Activated CD4-positive, alpha-beta T cell treated with anti-CD3 and anti-CD28 coated beads for 36 hours (primary cell): ENCODE measurements around the gene HOXB9. TPM values are rescaled to one million over a fixed set of nuclear protein-coding genes. Genes with fewer than 3 reads are reported as not detected.

ENCODE experiments used
- ATAC-seq: fragments of 200-7000 bp; cut with Tn5 transposase; one replicate; pipeline ENCODE4 v1.10.0; 2021; ENCODE audit warnings: mild to moderate bottlenecking, moderate library complexity
- CTCF ChIA-PET: fragments of 350-600 bp; sonication (Branson Sonifier 250); formaldehyde crosslinking; loops from one replicate; lab custom pipeline; 2021; ENCODE audit warnings: antibody characterized with exemption; lab: Charles Lee
- POLR2A ChIA-PET: fragments of 350-600 bp; sonication (Branson Sonifier 250); formaldehyde crosslinking; loops from one replicate; lab custom pipeline; 2021; ENCODE audit warnings: antibody characterized with exemption, inconsistent platforms; lab: Charles Lee
- DNase-seq: peaks from one replicate; pipeline ENCODE4 v3.0.0-alpha.2; 2020
- H3K27ac Mint-ChIP-seq: one replicate; pipeline ENCODE4 v1.8.0; 2021; ENCODE audit warnings: mixed read lengths
- H3K27me3 Mint-ChIP-seq: one replicate; pipeline ENCODE4 v1.8.0; 2021; ENCODE audit warnings: mixed read lengths
- H3K36me3 Mint-ChIP-seq: one replicate; pipeline ENCODE4 v1.8.0; 2021; ENCODE audit warnings: low read depth, mixed read lengths
- H3K4me1 Mint-ChIP-seq: one replicate; pipeline ENCODE4 v1.8.0; 2021; ENCODE audit warnings: mixed read lengths
- H3K4me3 Mint-ChIP-seq: one replicate; pipeline ENCODE4 v1.8.0; 2021; ENCODE audit warnings: mild to moderate bottlenecking, moderate library complexity, mixed read lengths
- H3K9me3 Mint-ChIP-seq: one replicate; pipeline ENCODE4 v1.8.0; 2021; ENCODE audit warnings: low read depth, mixed read lengths
- intact Hi-C, 2 experiments: fragments of 100-400 bp; cut with DNase I in 1 of 2; cut with micrococcal nuclease in 1 of 2; formaldehyde crosslinking; loops; one replicate each; pipeline versions ENCODE4 v1.14.2 to v1.15.1; 2022 to 2024; cut with DNase I, micrococcal nuclease
- microRNA-seq: library from miRNA; unstranded; fragments of <30 nt; microRNA quantifications from one replicate; pipeline ENCODE4 v1.2.0, GENCODE V29; 2021; ENCODE audit warnings: borderline replicate concordance
- total RNA-seq, 2 experiments: library from RNA; stranded (reverse); gene quantifications; one replicate each; pipeline ENCODE4 v1.2.3, GENCODE V29; 2021

Gene HOXB9
- total RNA-seq, 2 experiments from 2014 or later: 1.9 to 2.5 TPM

DNA sequence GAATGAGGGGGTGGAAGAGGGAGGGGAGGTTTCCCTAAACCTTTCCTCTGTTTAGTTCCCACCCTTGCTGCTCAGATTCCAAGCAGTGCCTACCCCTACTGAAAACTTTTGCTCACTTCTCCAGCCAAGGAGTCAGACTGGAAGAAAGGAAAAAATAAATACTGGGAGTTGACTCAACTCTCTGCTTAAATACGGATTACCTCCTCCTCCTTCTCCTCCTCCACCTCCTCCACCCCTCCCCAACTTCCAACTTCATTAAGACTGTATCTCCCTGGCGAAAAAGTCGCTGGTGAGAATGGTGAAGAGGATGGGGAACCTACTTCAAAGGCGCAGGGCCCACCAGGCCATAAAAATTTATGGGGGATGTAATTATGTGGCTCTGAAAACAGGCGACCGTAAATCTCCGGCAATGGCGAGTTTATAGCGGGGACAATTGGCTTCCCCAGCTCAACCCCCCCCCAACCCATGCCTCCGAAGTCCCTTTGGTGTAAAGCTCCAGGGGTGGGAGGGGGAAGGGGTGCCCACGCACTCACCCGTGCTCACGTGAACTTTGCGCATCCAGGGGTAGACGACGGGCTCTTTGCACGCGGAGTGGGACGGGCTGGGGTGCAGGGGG is 48.7 kb downstream of the HOXB9 start:
- peaks cover 46% of the 10 kb centered on the region for H3K27me3 Mint-ChIP-seq
- intact Hi-C loops: loop anchor here in 1 of 2 experiments (5.0 kb wide), 1 partner anchor 35 kb away; no protein-coding TSS in a partner anchor
- no peak for DNase-seq
- ChIA-PET CTCF (interaction anchor here (0.6 kb wide), 2 partner anchors 253 to 327 kb away, joined by 3 read pairs; no protein-coding TSS in a partner anchor), POLR2A (no interaction called here)
- peak overlapping the region; percentile 81 for H3K4me3 Mint-ChIP-seq
- no peak overlapping the region for H3K27ac Mint-ChIP-seq
- H3K36me3 Mint-ChIP-seq: peaks cover 2% of the 10 kb centered on the region
- peak; percentile 4 for ATAC-seq
- H3K9me3 Mint-ChIP-seq: no peaks in the 10 kb centered on the region
- H3K4me1 Mint-ChIP-seq: peaks cover 39% of the 10 kb centered on the region

DNA sequence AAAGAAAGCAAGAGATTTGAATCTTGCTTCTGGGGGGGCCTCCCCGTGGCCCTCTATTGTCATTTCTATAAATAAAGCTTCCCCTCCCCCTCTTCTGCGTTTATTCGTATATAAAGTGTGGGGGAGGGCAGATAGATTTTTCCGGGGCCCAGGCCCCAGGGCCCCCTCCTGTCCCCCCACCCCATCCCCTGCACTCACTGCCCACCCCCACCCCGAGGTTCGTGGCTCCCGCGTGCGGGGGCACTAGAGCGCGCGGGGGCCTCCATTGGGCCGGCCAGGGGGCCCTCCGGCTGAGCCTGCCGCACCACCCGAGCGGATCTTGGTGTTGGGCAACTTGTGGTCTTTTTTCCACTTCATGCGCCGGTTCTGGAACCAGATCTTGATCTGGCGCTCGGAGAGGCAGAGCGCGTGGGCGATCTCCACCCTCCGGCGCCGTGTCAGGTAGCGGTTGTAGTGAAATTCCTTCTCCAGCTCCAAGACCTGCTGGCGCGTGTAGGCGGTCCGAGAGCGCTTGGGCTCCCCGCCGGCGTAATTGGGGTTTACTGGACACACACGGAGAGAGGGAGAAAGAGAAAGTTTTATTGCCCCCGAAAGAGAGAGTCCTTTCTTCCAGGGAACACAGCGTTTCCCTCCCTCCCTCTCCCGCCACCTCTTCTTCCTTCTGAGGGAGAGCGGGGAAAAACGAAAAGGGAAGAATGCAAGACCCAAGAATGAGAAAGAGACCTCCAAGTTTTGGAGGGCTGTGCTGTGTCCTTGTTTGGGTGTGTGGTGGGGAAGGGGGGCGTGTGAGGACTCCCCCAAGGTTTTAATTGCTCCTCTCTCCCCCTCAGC is 49.5 kb downstream of the HOXB9 start:
- H3K36me3 Mint-ChIP-seq: peaks cover 2% of the 10 kb centered on the region
- no peak for ATAC-seq
- intact Hi-C loops: loop anchor here in 1 of 2 experiments (5.0 kb wide), 1 partner anchor 34 kb away; no protein-coding TSS in a partner anchor
- no peak for DNase-seq
- peaks cover 36% of the 10 kb centered on the region for H3K4me1 Mint-ChIP-seq
- ChIA-PET CTCF (interaction anchor here (0.6 to 0.7 kb wide), 3 partner anchors 38 to 243 kb away, joined by 3 to 4 read pairs (median 3); no protein-coding TSS in a partner anchor), POLR2A (no interaction called here)
- H3K27me3 Mint-ChIP-seq: peaks cover 40% of the 10 kb centered on the region
- peak overlapping the region; percentile 81 for H3K4me3 Mint-ChIP-seq
- no peak overlapping the region for H3K27ac Mint-ChIP-seq
- H3K9me3 Mint-ChIP-seq: no peaks in the 10 kb centered on the region

GRCh38 chr17:48575673-48576478 is 50.3 kb downstream of the HOXB9 start:
- ATAC-seq (no peak), DNase-seq (no peak)
- intact Hi-C loops: loop anchor here in 1 of 2 experiments (5.0 kb wide), 1 partner anchor 34 kb away; no protein-coding TSS in a partner anchor
- peaks cover 2% of the 10 kb centered on the region for H3K36me3 Mint-ChIP-seq
- H3K27me3 Mint-ChIP-seq: peaks cover 32% of the 10 kb centered on the region
- H3K27ac Mint-ChIP-seq: no peak overlapping the region
- no peak overlapping the region for H3K4me3 Mint-ChIP-seq
- H3K4me1 Mint-ChIP-seq: peaks cover 31% of the 10 kb centered on the region
- ChIA-PET CTCF (interaction anchor here (0.6 to 0.7 kb wide), 3 partner anchors 38 to 242 kb away, joined by 3 to 4 read pairs (median 3); no protein-coding TSS in a partner anchor), POLR2A (no interaction called here)
- no peaks in the 10 kb centered on the region for H3K9me3 Mint-ChIP-seq

DNA sequence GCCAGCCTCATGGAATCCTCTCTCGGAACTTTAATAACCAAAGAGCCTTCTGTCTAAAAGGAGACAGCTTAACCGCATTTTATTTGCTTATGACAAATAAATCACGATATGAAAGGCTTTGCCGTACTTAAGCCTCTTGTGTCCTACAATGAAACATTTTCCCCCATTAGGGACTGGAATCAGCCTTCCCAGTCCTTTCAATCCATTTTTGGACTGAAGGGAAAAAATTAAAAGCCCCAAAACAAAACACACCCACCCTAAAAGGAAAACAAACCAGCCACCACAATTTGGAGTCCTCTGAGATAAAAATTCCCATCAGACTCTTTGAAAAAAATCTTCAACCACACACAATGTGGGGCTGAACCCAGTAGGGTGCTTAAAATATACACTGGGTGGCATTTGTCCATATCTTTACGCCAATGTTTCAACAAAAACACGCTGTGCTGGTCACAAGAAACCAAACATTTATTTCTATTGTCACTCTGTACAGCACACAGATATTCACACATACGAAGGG is 51.0 kb downstream of the HOXB9 start:
- H3K27me3 Mint-ChIP-seq: peaks cover 27% of the 10 kb centered on the region
- H3K36me3 Mint-ChIP-seq: peaks cover 2% of the 10 kb centered on the region
- no peaks in the 10 kb centered on the region for H3K9me3 Mint-ChIP-seq
- ChIA-PET CTCF (interaction anchor here (0.6 to 1.2 kb wide), 7 partner anchors 38 to 495 kb away, joined by 3 to 4 read pairs (median 3); no protein-coding TSS in a partner anchor), POLR2A (no interaction called here)
- ATAC-seq (no peak), DNase-seq (no peak)
- intact Hi-C loops: loop anchor here in 1 of 2 experiments (5.0 kb wide), 1 partner anchor 33 kb away; no protein-coding TSS in a partner anchor
- H3K27ac Mint-ChIP-seq: no peak overlapping the region
- peaks cover 24% of the 10 kb centered on the region for H3K4me1 Mint-ChIP-seq
- no peak overlapping the region for H3K4me3 Mint-ChIP-seq

DNA sequence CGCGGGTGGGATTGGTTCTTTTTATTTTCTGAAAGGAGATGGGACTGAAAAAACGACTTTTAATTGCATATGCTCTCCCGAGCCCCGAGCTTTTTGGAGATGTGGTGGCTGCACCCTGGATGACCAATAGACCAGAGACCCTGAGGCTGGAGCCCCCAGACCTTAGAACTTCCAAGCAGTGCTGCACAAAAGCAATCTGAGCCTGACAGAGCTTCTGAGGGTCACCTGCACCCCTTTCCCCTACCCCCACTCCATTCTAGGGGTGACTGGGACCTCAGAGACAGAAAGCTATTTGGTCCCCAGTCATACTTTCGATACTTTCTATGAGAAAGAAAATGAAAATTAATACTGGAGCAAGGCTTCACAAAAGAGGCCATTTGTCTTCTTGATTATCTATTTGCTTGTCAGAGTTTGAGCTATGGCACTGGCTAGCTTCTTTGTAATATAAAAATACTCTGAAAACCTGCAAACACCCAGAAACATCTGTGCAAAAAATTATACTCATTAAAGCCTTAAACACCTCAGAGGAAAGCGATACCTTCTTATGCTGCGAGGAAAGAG is 51.6 kb downstream of the HOXB9 start:
- POLR2A ChIA-PET: interaction anchor here (0.7 kb wide), 1 partner anchor 253 kb away, joined by 3 read pairs; no protein-coding TSS in a partner anchor
- Mint-ChIP-seq H3K27me3 (peaks cover 24% of the 10 kb centered on the region), H3K36me3 (peaks cover 2% of the 10 kb centered on the region), H3K4me1 (peaks cover 21% of the 10 kb centered on the region), H3K9me3 (no peaks in the 10 kb centered on the region), H3K4me3 (no peak overlapping the region), H3K27ac (no peak overlapping the region)
- DNase-seq: no peak
- intact Hi-C loops: loop anchor here in 1 of 2 experiments (5.0 kb wide), 1 partner anchor 32 kb away; no protein-coding TSS in a partner anchor
- CTCF ChIA-PET: interaction anchor here (0.5 to 1.2 kb wide), 9 partner anchors 38 to 722 kb away, joined by 3 to 5 read pairs (median 3); no protein-coding TSS in a partner anchor
- ATAC-seq: no peak

DNA sequence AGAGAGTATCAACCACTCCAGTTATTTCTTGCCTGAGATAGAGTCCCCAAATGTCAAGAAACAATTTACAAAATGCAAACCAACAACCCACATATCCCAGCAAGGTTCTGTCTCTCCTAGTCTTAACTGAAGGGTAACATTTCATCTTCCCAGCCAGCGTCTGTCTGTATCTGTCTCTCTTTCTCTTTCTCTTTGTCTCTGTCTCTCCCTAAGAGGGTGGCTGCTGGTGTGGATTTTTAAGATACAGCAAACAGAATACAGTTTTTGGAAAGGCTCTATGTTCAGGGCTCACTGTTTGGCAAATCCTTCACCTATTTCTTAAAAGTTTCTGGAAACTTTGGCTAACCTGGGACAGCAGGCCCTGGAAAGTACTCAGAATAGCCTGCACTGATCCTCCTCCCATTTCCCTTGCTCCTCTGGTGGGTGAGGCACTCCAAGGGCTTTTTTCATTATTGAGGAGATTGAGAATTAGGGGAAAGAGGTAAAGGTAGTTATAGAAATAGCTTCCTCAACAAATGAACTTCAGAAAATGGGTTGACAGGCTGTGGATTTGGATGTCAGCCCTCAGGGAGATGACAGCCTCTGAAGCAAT is 54.2 kb downstream of the HOXB9 start:
- H3K27ac Mint-ChIP-seq: no peak overlapping the region
- ChIA-PET POLR2A (no interaction called here), CTCF (no interaction called here)
- H3K27me3 Mint-ChIP-seq: peaks cover 21% of the 10 kb centered on the region
- intact Hi-C loops: no loop called here
- no peak overlapping the region for H3K4me3 Mint-ChIP-seq
- H3K36me3 Mint-ChIP-seq: peaks cover 2% of the 10 kb centered on the region
- no peaks in the 10 kb centered on the region for H3K9me3 Mint-ChIP-seq
- ATAC-seq: no peak
- peaks cover 10% of the 10 kb centered on the region for H3K4me1 Mint-ChIP-seq
- no peak for DNase-seq

Small RNA genes within 50 kb of the gene (microRNA-seq; reads per million reads assigned to microRNA genes)
- gene MIR196A1: not detected

Other genes with a start within 250 kb of the HOXB9 start
- 100 to 1,000 TPM in 1 of 2 experiments, 10 to 100 TPM in 1; 76.1 to 109 TPM for gene SKAP1, start 196.1 kb downstream of the HOXB9 start, total RNA-seq
- gene HOXB1, start 95.3 kb downstream of the HOXB9 start, total RNA-seq: not detected
- gene HOXB2, start 81.2 kb downstream of the HOXB9 start, total RNA-seq: 1 to 10 TPM; 2.8 to 3.3 TPM
- gene HOXB4, start 48.0 kb downstream of the HOXB9 start, total RNA-seq: 1 to 10 TPM in 1 of 2 experiments, under 1 TPM in 1; 0.66 to 1.1 TPM
- 1 to 10 TPM in 1 of 2 experiments, under 1 TPM in 1; 0.47 to 1.2 TPM for gene HOXB3, start 36.1 kb downstream of the HOXB9 start, total RNA-seq
- not detected for gene HOXB5, start 32.6 kb downstream of the HOXB9 start, total RNA-seq
- not detected for gene HOXB6, start 21.4 kb downstream of the HOXB9 start, total RNA-seq
- gene HOXB7, start 15.3 kb downstream of the HOXB9 start, total RNA-seq: under 1 TPM; 0.25 to 0.30 TPM
- not detected for gene HOXB8, start 11.1 kb downstream of the HOXB9 start, total RNA-seq
- gene PRAC1, start 96.2 kb upstream of the HOXB9 start, total RNA-seq: not detected
- gene PRAC2, start 96.8 kb upstream of the HOXB9 start, total RNA-seq: not detected
- not detected for gene HOXB13, start 102.4 kb upstream of the HOXB9 start, total RNA-seq
- gene TTLL6, start 190.9 kb upstream of the HOXB9 start, total RNA-seq: not detected
- 100 to 1,000 TPM in 1 of 2 experiments, 10 to 100 TPM in 1; 66.7 to 102 TPM for gene CALCOCO2, start 204.7 kb upstream of the HOXB9 start, total RNA-seq